GM18870 (cell line): ENCODE measurements around the gene CACHD1.

ENCODE experiments used
- ATAC-seq: cut with Tn5 transposase; IDR thresholded peaks from one replicate; pipeline ENCODE4 v1.9.1; 2021; ENCODE audit warnings: moderate library complexity; ENCODE audit not compliant: unreplicated experiment

Gene CACHD1

GRCh38 chr1:64645735-64646134 lies 175.8 kb downstream of the CACHD1 start:
- ATAC-seq: no peak

- ATAC-seq: no peak
Observed at GRCh38 chr1:64650411-64650810, 180.5 kb downstream of the CACHD1 start.

DNA sequence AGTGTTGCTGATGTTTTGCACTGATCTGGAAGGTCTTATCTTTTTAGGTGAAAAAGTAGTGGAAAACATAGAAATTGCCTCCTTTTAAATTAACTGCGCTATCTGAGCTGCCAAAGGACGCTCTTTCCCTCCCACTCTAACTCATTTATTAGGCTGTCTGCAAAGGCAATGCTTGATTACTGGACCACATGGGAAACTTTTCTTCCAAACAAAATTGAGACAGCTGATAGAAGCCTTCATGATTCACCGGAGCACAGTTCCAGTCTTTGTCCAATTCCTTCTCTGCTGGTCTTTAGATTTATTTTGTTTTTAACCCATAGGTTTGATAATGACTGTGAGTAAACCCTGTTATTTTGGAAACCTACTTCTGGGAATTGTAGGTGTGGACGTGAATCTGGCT lies 181.9 kb downstream of the CACHD1 start:
- ATAC-seq: no peak

- no peak for ATAC-seq
Observed at GRCh38 chr1:64653466-64653865, 183.5 kb downstream of the CACHD1 start.

DNA sequence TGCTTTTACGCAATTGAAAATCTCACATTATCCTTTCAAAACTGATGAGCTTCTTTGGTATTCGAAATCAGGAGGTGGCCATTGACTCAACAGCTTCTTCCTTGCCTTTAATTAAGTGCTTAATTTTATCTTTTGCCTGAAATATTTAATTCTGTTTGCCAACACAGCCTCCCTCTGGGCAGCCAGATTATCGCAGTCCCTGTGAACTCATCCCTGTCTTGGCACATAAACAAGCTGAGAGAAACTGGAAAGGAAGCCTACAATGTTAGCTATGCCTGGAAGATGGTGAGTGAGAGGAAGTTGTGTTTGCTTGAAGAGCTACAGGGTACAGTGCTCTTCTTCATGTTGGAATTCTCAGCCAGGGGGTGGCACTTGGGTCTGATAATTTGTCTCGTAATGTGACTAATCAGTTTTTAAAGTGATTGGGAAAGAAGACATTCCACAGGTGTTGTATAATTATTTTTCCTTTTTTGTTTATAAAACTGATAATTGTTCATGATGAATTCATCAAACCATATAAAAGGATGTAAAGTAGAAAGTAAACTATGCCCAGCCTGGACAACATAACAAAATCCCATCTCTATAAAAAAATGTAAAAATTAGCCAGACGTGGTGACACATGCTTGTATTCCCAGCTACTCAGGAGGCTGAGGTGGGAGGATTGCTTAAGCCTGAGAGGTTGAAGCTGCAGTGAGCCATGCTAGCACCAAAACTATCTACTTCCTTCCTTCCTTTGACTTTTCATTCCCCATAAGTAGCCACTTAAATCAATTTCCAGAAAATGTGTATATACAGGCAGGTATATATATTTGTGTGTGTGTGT lies 184.8 kb downstream of the CACHD1 start:
- no peak for ATAC-seq

DNA sequence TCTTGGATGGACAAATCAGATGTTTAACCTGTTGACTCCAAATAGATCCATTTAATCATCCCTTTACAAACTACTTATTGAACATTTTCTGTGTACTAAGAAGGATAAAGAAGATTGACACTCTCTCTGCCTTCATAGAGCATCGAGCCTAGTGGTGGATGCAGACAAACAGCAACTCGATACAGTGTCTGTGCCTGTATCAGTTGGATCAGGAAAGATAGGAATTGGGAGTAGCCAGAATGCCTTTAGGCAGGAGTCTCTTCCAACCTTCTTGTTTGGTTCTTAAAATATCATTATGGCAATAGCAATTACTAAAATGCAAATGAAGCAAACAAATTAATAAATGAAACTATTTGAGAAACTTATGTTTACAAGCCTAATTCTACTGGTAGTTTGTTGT lies 185.9 kb downstream of the CACHD1 start:
- no peak for ATAC-seq

DNA sequence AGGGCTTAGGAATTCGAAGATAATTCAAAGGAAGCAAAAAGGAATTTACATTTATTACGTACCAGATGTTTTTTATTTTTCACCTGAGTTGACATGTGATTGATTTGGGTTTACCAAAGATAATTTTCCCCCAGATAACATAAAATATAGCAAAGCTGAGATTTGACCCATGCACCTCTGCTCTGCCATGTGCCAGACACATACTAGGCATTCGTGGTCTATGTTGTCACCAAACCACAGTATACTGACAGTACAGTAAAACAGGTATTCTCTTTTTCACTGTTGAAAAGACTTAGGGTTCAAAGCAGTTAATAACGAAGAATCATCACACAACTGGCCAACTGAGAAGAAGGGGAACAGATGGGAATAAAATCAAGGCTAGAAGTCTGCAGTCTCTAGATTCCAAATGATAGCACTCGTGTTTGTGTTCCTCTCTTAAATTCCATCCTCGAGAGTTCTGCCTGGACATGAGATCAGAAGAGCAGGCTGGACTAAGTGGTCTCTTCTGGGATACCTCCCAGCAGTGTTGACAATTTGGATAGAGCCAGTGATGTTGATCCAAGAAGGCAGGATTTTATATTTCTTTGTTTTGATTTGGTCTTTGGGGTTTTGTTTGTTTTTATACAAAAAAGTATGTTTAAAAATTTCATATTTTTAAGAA lies 189.7 kb downstream of the CACHD1 start:
- no peak for ATAC-seq

DNA sequence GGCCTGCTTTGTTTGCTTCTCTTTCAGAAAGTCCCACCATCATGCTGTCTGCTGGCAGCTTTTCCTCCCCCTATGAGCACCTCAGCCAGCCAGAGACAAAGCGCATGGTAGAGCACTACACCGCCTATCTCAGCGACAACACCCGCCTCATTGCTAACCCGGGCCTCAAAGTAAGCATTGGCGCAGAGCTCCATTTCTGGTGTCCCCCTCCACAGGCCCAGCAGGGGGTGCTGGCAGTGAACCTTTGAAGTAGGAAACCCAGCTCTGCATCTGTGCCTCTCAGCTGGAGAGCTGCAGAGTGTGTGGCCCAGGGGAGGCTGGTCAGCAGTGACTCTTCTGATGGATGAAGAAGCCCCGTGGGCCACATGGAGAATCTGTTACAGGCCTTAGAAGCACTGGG lies 193.7 kb downstream of the CACHD1 start:
- ATAC-seq: no peak

- ATAC-seq: no peak
Observed at GRCh38 chr1:64664299-64664698, 194.4 kb downstream of the CACHD1 start.

GRCh38 chr1:64669098-64669675 lies 199.3 kb downstream of the CACHD1 start:
- no peak for ATAC-seq

- ATAC-seq: no peak
Observed at GRCh38 chr1:64675718-64676345, 205.9 kb downstream of the CACHD1 start.

DNA sequence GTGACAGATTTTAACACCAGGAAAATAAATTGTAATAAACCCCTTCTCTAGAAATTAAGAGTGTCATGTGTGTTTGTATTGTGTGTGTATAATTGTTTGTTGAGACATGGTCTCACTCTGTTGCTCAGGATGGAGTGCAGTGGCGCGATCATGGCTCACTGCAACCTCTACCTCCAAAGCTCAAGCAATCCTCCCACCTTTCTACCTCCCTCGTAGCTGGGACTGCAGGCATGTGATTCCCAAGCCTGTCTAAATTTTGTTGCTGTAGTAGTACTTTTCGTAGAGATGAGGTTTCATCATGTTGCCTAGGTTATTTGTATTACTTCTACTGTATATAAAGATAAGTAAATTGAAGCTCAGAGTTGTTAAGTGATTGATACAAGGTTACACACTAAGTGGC lies 206.5 kb downstream of the CACHD1 start:
- no peak for ATAC-seq

GRCh38 chr1:64677532-64677931 lies 207.6 kb downstream of the CACHD1 start:
- ATAC-seq: no peak

DNA sequence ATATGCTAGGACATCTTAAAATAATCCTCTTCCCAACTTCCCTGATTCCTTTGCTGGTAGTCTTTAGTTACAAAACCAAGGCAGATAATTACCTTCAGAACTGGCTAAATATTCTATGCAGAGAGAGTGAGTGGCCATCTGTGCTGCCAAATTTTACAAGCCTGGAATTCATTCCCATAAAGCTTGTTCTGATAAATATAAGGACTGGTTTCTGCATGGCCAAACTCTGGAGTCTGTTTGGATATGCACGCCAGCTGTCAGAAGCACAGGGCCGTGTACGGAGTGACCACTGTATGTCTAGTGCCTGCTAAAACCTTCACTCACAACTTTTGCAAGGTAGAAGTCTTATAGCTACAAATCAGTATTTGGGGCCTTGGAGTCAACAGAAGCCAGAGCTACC lies 208.4 kb downstream of the CACHD1 start:
- no peak for ATAC-seq

GRCh38 chr1:64679177-64679576 lies 209.2 kb downstream of the CACHD1 start:
- ATAC-seq: no peak

- no peak for ATAC-seq
Observed at GRCh38 chr1:64680599-64680998, 210.7 kb downstream of the CACHD1 start.

GRCh38 chr1:64681043-64681442 lies 211.1 kb downstream of the CACHD1 start:
- no peak for ATAC-seq

DNA sequence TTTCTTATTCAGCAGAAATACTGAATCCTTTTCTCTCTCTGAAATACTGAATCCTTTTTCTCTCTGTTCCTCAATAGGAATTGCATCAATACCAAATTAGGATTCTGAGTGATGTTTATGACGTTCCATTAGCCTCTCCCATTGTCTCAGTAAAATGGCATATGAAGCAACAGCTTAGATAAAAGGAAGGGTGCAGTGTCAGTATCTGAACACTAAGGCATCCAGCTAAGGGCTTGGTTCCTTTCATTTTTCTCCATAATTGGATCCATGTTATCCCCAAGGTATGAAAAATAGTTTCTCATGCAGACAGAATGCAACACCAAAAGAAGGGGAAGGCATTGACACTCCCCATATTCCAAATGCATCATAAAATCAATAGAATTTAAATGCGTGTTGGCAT lies 213.5 kb downstream of the CACHD1 start:
- ATAC-seq: no peak

DNA sequence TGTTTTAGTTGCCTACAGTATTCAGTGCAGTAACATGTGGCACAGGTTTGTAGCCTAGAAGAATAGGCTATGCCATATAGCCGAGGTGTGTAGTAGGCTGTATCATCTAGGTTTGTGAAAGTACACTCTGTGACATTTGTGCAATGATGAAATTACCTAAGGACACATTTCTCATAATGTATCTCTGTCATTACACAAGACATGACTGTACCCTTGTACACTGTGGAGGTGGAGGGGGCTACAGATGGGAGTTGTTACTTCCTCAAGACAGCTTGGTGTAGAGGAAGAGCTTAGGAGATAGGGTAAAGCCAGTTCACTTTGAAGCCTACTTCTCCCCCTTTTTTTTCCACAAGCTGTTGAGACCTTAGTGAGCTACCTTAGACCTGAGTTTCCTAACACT lies 215.3 kb downstream of the CACHD1 start:
- no peak for ATAC-seq

DNA sequence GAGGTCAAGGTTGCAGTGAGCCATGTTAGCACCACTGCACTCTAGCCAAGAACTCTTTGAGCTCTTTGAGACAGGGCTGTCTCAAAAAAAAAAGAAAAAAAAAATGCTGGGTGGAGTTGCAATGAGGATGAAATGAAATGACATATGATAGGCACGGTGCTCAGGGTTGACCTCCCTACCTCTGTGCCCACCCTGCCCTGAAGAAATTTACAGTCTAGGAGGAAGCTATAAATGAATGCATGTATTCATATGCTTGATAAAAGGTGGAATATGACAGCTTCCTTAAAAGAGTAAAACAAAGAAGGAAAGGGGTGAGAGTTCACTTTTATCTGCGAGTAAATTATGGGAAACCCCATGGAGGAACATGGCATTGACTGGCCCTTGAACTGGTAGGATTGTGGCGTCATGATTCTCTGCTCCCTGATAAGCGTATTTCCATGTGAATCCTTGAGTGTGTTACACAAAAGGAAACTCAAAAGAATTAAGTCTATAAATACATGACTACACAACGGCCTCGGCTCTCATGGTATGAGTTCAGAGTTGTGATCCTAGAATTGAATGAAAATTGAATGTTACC lies 215.9 kb downstream of the CACHD1 start:
- ATAC-seq: no peak
